Bronchial epithelial cell (primary cell): ENCODE measurements around the gene BBX. TPM values are rescaled to one million over a fixed set of nuclear protein-coding genes. Genes with fewer than 3 reads are reported as not detected.

Source experiments
- DNase-seq: peaks from one replicate; pipeline ENCODE4 v3.0.0-alpha.2; 2010; ENCODE audit warnings: low read depth
- FAIRE-seq: peaks from 2 replicates; lab custom pipeline; 2011; peaks lifted over from hg19 to GRCh38; lab: Jason Lieb, UNC
- H3K27me3 ChIP-seq: 2 replicates; pipeline ENCODE4 v1.5.1; 2011; ENCODE audit warnings: low read length; ENCODE audit not compliant: control insufficient read depth, insufficient read depth
- H3K36me3 ChIP-seq: 2 replicates; pipeline ENCODE4 v1.5.1; 2011; ENCODE audit warnings: low read length; ENCODE audit not compliant: control insufficient read depth, insufficient read depth
- H3K4me3 ChIP-seq: 2 replicates; pipeline ENCODE4 v1.5.1; 2011; ENCODE audit warnings: mild to moderate bottlenecking, low read depth, low read length, control low read depth
- total RNA-seq: library from RNA; depleted of rRNA; stranded (reverse); fragments of >200 nt; gene quantifications from 2 replicates; pipeline ENCODE4 v1.2.1, GENCODE V29; 2014
- TF ChIP-seq, protein P1 (sequence below): IDR thresholded peaks from 2 replicates; pipeline ENCODE4 v1.5.1; 2011; ENCODE audit warnings: mild to moderate bottlenecking, moderate library complexity, low read length, control low read depth, inconsistent platforms; ENCODE audit not compliant: insufficient read depth, severe bottlenecking

Gene BBX
- total RNA-seq, 1 donor from 2014 or later, result 49.5 TPM

DNA sequence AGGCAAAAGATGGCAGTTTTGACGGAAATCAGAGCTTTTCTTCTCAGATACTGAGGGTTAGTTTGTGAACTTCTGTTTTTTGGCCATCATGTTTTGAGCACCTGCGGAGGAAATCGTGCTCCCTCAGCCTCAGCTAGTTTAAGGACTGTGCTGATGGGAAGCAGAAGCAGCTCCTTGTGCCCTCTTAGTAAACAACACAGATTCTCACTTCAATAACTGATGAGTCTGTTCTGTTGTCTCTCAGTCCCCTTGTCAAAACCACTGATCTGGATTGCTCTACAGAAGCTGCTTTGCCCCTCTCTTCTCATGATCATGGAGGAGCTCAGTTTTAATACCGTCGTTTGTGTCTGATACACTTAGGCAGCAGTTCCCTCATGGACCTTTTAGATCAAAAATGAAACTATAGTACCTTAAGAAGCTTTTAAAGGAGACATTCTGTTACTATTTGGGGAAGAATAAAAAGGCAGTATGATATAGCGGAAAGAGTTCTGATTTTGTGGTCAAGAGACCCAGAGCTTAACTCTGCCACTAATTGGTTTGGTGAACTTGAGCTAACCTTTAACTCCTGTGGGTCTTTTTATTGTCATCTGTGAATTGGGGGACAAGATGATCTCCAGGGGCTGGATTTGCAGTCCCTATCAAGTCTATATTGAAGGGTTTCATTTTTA is 152.6 kb downstream of the BBX start:
- no peak for FAIRE-seq
- no peaks in the 10 kb centered on the region for H3K27me3 ChIP-seq
- TF ChIP-seq, protein P1, sequence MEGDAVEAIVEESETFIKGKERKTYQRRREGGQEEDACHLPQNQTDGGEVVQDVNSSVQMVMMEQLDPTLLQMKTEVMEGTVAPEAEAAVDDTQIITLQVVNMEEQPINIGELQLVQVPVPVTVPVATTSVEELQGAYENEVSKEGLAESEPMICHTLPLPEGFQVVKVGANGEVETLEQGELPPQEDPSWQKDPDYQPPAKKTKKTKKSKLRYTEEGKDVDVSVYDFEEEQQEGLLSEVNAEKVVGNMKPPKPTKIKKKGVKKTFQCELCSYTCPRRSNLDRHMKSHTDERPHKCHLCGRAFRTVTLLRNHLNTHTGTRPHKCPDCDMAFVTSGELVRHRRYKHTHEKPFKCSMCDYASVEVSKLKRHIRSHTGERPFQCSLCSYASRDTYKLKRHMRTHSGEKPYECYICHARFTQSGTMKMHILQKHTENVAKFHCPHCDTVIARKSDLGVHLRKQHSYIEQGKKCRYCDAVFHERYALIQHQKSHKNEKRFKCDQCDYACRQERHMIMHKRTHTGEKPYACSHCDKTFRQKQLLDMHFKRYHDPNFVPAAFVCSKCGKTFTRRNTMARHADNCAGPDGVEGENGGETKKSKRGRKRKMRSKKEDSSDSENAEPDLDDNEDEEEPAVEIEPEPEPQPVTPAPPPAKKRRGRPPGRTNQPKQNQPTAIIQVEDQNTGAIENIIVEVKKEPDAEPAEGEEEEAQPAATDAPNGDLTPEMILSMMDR, result no peak
- no peaks in the 10 kb centered on the region for H3K36me3 ChIP-seq
- no peak for DNase-seq
- no peak overlapping the region for H3K4me3 ChIP-seq

DNA sequence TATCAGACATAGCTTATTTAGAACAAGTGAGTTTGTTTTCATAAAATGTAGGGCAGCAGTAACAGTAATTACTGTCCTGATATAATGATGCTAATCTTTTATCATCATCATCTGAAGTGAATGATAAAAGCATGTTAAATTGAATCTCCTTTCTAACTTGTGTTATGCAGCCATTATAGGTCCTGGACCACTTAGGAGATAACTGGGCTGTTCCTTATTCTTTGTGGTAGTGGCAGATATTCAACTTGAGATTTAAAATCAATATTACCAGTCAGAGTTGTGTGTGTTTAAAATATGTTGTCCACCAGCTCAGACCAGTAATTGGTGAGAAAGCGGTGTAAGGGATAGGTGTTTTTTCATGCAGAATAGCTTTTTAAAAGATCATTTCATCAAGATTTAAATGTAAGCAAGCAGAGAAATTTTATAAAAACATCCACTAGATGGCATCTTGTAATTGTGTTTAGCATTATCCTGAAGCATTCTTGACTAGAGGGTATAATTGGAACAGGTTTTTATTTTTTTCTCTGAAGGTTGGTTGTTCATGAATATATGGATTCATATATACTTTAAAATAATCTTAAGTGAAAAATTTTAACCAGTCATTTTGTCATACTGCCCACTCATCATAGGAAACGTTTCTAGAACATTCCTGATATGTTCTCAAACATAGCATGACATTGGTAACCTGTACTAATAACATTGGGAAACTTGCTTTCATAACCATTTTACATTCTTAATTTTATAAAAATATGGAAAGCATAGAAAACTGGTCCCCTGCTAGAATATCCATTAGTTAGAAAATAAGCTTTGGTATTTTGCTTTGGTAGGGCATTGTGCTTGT is 153.9 kb downstream of the BBX start:
- TF ChIP-seq, protein P1, result peak; percentile 22
- DNase-seq, result peak; percentile 51
- Histone ChIP-seq H3K36me3 (no peaks in the 10 kb centered on the region), H3K4me3 (no peak overlapping the region), H3K27me3 (no peaks in the 10 kb centered on the region)
- no peak for FAIRE-seq

- H3K4me3 ChIP-seq, result no peak overlapping the region
- no peaks in the 10 kb centered on the region for H3K36me3 ChIP-seq
- H3K27me3 ChIP-seq, result no peaks in the 10 kb centered on the region
- no peak for FAIRE-seq
- DNase-seq, result no peak
- TF ChIP-seq, protein P1, result no peak
Measured at GRCh38 chr3:107679921-107680320, 157.2 kb downstream of the BBX start.

- no peak for FAIRE-seq
- Histone ChIP-seq H3K27me3 (no peaks in the 10 kb centered on the region), H3K4me3 (no peak overlapping the region), H3K36me3 (no peaks in the 10 kb centered on the region)
- TF ChIP-seq, protein P1, result no peak
- peak; percentile 24 for DNase-seq
Measured at GRCh38 chr3:107680698-107681097, 157.9 kb downstream of the BBX start.

DNA sequence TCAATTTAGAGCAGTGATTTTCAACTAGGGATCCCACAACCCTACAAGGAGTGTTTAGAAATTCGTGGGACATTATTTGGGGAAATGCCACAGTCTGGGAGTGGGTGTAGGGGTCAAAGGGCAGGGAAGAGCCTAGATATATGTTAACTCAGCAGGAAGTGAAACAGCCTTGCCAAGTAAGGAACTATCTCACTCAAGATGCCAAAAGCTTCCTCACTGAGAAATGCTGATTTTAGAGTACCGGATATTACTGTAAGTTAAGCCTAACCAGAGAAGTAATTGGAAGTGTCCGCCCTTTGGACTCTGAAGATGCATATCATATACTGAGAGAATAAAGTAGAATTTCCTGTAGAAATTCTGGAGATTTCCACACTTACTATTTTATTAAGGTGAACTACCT is 158.6 kb downstream of the BBX start:
- no peak for FAIRE-seq
- TF ChIP-seq, protein P1, result no peak
- Histone ChIP-seq H3K36me3 (no peaks in the 10 kb centered on the region), H3K27me3 (no peaks in the 10 kb centered on the region), H3K4me3 (no peak overlapping the region)
- no peak for DNase-seq
